Measurements from ENCODE around the gene DSC1.

The DSC1 gene

DNA sequence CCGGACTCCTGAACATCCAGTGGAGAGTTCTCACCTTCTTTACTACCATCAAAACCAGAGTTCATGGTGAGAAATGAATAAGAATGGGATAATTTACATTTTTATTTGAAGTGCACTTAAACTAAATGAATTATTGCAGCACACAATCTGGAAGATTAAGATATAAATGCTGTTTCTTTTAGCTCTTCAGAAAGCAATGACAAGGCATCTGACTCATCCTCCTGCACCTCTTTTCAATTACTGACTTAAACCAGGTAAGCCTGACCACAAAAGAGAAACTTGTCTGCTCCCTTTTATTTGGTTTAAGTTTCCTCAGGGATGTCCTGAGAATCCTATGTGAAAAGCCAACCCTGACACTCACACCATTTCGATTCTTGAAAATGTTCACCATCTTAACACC, 59.7 kb downstream of the DSC1 start:
- DNase-seq: no peak

DNA sequence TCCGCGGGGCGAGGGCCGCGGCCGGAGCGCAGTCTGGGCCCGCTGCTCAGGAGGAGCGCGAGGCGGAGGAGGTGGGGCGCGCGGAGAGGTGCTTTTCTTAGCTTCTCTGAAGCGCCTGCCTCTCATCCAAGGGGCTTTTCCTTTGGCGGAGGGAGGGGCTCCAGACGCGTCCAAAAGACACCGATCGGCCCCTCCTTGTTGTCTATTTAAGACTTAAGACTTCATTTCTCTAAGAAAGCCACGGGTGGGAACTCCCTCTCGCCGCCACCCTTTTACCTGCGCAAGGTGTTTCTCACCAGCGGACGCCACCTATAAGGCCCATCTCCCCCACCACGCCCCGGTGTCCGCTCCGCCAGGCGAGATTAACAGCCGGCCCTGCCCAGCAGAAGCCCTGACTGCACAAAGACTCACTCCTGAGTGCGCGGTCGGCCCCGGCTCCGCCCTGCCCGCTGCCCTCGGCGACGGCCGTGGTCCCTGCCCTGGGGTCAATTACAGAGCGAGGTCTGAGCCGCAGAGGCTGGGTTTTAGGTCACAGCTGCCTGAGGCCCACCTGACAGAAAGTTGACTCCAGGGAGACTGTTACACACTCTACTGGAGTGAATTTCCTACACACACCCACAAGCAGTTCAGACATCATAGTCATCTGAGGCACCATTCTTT, 60.5 kb downstream of the DSC1 start, which contains the start of gene DSC2:
TSS of gene DSC2 (minus strand) at position 397 of the 660 bp plus-strand sequence. CDS start 450 bp downstream, outside the sequence.
- no peak for DNase-seq

DNA sequence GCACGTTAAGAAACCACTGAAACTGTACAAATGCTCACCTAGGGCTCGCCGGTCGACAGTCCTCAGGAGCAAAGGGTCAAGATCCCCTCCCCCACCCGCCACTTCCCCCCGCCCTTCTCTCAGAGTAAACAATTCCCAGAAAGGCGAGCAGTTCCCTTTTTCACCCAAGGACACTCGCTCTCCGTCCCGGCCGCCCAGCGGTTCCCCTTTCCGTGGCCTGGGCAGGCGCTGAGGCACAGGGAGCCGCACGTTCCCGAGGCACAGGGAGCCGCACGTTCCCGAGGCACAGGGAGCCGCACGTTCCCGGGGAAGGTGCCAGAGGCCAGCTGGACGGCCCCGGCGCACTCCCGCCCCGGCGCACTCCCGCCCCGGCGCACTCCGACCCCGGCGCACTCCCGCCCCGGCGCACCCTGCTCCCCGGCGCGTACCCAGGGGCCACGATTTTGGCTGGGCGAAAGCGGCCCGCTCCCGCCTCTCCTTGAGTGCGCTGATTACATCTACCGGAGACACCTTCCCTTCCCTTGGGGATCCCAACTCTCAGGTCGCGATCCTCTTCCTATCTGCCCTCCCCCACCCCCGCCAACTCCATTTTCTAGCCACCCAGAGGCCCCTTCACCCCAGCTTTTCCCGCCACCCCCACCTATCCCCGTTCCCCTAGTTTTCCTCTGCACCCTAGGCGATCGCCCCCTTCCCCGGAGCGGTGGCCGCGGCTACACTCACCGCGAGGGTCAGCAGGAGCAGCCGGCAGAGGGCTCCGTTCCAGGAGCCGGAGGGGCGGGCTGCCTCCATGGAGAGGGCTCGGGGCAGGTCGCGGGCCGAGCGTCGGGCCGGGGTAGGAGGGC, 61.3 kb downstream of the DSC1 start:
- DNase-seq: no peak

DNA sequence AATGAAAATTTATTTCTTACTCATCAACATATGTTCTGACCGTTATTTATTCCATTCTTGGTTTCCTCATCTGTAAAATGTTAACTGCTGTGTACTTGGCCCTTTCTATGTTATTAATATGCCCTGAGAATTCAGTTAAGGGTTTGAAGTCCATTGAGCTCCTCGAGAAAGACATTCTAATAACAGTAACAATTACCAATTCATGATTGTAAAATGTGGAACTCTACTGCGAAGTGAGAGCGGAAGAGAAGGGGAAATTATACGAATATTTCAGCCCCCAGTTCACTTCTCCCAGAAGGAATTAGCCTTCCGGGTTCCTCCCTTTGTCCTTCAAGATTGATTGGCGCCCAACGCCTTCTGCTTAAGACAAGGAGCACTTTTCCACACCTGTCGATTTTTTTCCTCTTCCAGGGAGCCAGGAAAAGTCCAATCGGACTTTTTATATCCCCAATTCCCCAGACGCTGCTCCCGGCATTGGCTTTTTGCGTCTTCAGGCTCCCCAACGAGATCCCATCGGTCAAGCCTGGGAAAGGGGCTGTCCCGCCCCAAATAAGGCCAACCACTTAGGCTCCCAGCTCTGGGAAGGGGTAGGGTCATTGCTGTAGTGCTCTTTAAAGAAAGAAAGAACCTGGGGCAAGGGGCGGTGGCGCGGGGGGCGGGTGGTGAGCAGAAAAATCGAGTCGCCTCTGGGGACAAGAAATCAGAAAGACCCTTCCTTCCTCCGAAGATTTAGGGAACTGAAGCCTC, 62.0 kb downstream of the DSC1 start:
- no peak for DNase-seq

DNA sequence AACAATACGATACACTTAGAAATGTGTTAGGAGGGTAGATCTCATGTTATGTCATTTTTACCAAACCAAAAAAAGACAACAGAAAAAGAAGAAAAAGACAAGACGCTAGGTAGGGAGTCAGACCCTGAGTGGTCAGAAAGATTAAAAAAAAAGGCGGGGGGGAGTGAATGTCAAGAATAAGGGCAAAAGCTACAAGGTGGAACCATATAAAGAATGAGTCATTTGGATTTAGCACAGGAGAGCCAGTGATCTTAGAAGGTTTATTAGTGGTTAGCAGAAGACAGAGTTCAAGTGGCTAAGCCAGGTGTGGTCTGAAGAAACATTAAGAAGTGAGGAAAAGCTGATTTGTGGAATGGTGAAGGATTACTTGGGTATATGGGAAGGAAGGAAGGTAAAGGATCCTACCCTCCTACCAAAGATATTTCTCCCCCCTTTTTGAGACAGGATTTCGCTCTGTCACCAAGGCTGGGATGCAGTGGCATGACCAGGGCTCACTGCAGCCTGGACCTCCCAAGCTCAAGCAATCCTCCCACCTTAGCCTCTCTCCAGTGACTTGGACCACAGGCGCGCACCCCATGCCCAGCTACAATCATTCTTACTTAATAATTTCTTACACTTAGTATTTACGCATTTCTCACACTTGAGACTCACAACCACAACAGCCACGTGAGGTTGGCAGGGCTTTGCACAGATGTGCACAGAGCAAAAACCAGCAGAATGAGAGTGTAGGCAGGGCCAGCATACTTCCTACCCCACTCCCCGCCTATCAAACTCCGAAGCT, 63.0 kb downstream of the DSC1 start:
- no peak for DNase-seq

DNA sequence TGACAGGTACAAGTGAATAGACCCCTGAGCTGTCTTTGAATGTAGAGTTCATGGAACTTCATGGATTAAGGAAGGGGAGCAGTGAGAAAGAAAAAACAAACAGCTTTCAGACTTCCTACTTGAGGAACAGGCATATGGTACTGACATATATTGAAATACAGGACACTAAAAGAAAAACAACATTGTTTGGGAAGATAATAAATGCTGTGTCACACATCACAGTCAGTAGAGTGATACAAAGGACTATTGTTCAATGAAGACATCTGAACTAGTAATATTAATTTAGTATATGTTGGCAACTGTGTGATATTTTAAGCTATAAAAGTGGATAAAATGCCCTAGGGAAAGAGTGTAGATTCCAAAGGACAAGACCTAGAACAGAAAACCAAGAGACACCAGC, 63.8 kb downstream of the DSC1 start:
- no peak for DNase-seq

DNA sequence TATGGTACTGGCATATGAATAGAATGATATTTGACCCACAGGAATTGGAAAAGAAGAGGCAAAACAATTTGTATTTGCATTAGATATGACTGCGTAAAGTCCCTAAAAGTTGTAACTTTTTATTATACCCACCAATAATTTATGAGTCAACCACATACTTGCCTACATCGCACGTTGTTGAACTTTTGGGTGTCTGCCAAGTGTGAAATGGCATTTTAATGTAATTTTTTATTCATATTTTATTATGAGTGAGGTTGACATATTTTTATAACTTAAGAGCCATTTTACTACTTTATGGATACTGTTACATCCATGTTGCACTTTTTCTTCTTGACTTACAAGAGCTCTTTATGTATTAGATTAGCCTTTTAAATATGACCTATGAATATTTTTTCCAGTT, 65.0 kb downstream of the DSC1 start:
- no peak for DNase-seq

DNA sequence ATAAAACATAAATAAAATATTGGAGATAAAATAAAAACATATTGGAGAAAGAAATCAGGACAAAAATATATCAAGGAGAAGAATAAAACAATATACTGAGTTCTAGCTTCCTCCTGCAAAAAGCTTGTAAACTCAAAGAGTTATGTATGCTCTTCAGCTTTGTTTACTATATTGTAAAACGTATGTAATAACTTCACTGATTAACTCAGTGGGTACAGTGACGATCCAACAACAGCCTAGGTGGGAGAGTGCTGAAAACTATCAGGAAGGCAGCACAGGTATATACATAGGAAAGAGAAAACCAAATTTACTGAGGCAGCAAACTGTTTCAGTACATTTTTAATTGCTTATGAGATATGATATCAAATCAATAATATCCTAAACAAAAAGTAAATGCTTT, 68.8 kb downstream of the DSC1 start:
- DNase-seq: no peak

DNA sequence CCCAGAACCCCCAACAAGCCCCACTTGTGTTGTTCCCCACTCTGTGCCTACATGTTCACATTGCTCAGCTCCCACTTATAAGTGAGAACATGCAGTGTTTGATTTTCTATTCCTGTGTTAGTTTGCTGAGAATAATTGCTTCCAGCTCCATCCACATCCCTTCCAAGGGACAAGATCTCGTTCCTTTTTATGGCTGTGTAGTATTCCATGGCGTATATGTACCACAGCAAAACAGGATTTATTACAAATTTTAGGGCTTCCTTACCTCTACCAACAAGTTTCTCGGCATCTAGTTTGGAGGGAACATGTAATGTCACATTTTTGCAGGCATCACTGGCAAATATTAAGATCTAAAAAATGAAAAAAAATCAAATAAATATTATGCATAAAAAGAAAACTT, 69.4 kb downstream of the DSC1 start:
- DNase-seq: no peak

DNA sequence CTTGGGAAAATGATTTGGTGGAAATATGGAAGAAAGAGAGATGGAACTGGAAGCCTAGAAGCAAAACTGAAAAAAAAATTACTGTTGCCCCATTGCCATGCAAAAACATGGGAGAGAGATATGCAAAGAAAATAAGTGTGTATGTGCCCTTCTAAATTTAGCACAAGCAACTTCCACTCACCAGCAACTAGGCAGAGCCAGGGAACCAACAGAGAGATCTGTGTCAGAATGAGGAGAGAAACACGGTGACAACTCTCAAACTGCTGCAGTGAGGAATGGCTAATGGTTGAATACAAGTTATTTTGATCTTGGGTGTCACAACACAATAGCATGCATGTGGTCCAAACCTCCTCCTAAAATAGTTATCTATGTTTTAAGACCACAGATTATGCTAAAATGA, 71.3 kb downstream of the DSC1 start:
- no peak for DNase-seq

DNA sequence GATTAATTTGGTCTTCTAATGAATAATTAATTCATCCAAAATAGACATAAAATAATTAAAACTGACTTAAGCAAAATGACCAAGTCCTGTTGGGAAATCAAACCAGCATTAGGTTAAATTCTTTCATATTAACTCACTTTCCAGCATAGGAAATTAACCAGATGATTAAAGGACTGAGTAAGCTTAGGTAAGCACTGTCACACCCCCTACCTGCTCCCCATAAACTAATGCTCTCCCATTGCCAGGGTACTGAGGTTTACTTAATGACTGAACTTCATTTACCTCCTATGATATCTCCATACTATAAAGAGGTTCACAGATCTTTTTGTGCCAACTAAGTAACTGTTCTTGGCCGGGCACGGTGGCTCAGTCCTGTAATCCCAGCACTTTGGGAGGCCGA, 74.1 kb downstream of the DSC1 start:
- DNase-seq: no peak

DNA sequence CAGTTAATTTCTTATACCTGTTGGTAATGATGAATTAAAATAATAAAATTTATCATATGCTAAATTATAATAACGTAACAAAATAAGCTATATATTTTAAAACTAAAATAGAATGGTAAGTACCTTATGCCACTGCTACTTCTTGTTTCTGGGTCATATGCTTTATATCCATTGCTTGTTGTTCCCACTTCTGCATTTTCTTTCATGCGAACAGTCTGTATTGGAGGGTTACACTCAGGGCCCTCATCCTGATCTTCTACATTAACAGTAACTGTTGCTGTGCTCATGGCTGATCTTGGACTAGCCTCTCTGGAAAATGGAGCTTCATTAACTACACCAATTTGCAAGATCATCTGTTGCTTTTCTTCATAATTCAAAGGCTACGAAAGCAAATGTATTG, 82.7 kb downstream of the DSC1 start:
- no peak for DNase-seq

Data from NCI-H2029 (cell line).